HepG2 (cell line): ENCODE data around the gene INO80E. TPM values are rescaled to one million over a fixed set of nuclear protein-coding genes. Genes with fewer than 3 reads are reported as not detected.

Source experiments
- ATF5 ChIP-seq: sonication (generic); formaldehyde crosslinking; IDR thresholded peaks from 2 replicates; pipeline ENCODE4 v1.4.0; 2020; ENCODE audit warnings: mild to moderate bottlenecking, low read depth, missing genetic modification reagents
- BCL6 ChIP-seq: IDR thresholded peaks from 2 replicates; pipeline ENCODE4 v1.6.1; 2016; ENCODE audit warnings: missing genetic modification reagents, missing compliant biosample characterization
- GABPA ChIP-seq, 2 experiments: IDR thresholded peaks; 2 replicates each; pipeline ENCODE4 v1.6.1; 2011 to 2016; ENCODE audit warnings: low read depth in 2 of 2, low read length in 1 of 2, missing biosample characterization in 1 of 2, missing genetic modification characterization in 1 of 2
- HDAC6 ChIP-seq: fragments of 200-600 bp; sonication (generic); IDR thresholded peaks from 2 replicates; pipeline ENCODE4 v1.7.0; 2017; ENCODE audit warnings: mild to moderate bottlenecking, antibody characterized with exemption, low read length, low read depth
- HIVEP1 ChIP-seq: sonication (generic); formaldehyde crosslinking; IDR thresholded peaks from 2 replicates; pipeline ENCODE4 v1.4.0; 2020; ENCODE audit warnings: mild to moderate bottlenecking, missing genetic modification reagents
- HMGXB3 ChIP-seq: sonication (generic); formaldehyde crosslinking; IDR thresholded peaks from 2 replicates; pipeline ENCODE4 v1.4.0; 2020; ENCODE audit warnings: missing genetic modification reagents, borderline replicate concordance
- IRF2 ChIP-seq: IDR thresholded peaks from 2 replicates; pipeline ENCODE4 v1.6.1; 2018; ENCODE audit warnings: missing genetic modification reagents, missing compliant biosample characterization
- MED13 ChIP-seq: sonication (generic); formaldehyde crosslinking; IDR thresholded peaks from 2 replicates; pipeline ENCODE4 v1.5.0; 2020; ENCODE audit warnings: missing genetic modification reagents
- MTA1 ChIP-seq: sonication (generic); formaldehyde crosslinking; IDR thresholded peaks from 2 replicates; pipeline ENCODE4 v1.4.0; 2020; ENCODE audit warnings: missing genetic modification reagents, mild to moderate bottlenecking, borderline replicate concordance
- RFX5 ChIP-seq: IDR thresholded peaks from 2 replicates; pipeline ENCODE4 v1.6.1; 2011; ENCODE audit warnings: low read depth, low read length, improper control_type of control experiment
- SMAD1 ChIP-seq: sonication (generic); formaldehyde crosslinking; IDR thresholded peaks from 2 replicates; pipeline ENCODE4 v1.4.0; 2020; ENCODE audit warnings: missing genetic modification reagents, low read depth, mild to moderate bottlenecking, borderline replicate concordance
- THAP8 ChIP-seq: sonication (generic); formaldehyde crosslinking; IDR thresholded peaks from 2 replicates; pipeline ENCODE4 v1.5.1; 2020; ENCODE audit warnings: missing genetic modification reagents, mild to moderate bottlenecking, borderline replicate concordance
- ZFP36L2 ChIP-seq: sonication (generic); formaldehyde crosslinking; IDR thresholded peaks from 2 replicates; pipeline ENCODE4 v1.4.0; 2020; ENCODE audit warnings: missing genetic modification reagents
- ZFP82 ChIP-seq: sonication (generic); formaldehyde crosslinking; IDR thresholded peaks from 2 replicates; pipeline ENCODE4 v1.5.1; 2020; ENCODE audit warnings: mild to moderate bottlenecking, missing genetic modification reagents, borderline replicate concordance
- ZNF605 ChIP-seq: sonication (generic); formaldehyde crosslinking; IDR thresholded peaks from 2 replicates; pipeline ENCODE4 v1.8.0; 2022; ENCODE audit warnings: mild to moderate bottlenecking, missing genetic modification reagents
- ZNF660 ChIP-seq: sonication (generic); formaldehyde crosslinking; IDR thresholded peaks from 2 replicates; pipeline ENCODE4 v1.5.1; 2020; ENCODE audit warnings: mild to moderate bottlenecking, low read depth, missing genetic modification reagents, borderline replicate concordance
- ZNF773 ChIP-seq: sonication (generic); formaldehyde crosslinking; IDR thresholded peaks from 2 replicates; pipeline ENCODE4 v1.4.0; 2020; ENCODE audit warnings: missing genetic modification reagents, borderline replicate concordance
- polyA plus RNA-seq, 8 experiments: library from polyadenylated mRNA; depleted of rRNA in 3 of 8; stranded (reverse) in 7 of 8; unstranded in 1 of 8; fragments of >200 nt; fragmentation: Illumina TruSeq in 4 of 8; extraction: Trizol in 4 of 8; gene quantifications; 2 replicates each; pipeline versions ENCODE4 v1.2.1 to v1.2.3, GENCODE V29; 2011 to 2016; ENCODE audit warnings: low read depth in 4 of 8, missing spikeins in 1 of 8, mixed read lengths in 1 of 8; ENCODE audit not compliant: insufficient read depth in 1 of 8
- total RNA-seq, 5 experiments: library from RNA; depleted of rRNA; stranded (reverse); fragments of >200 nt; fragmentation: Illumina TruSeq; extraction: Trizol; gene quantifications; 2 replicates each; pipeline ENCODE4 v1.2.3, GENCODE V29; 2016; ENCODE audit warnings: low read depth in 1 of 5
- TF ChIP-seq, protein P1 (sequence below): IDR thresholded peaks from 2 replicates; pipeline ENCODE4 v1.6.1; 2016
- TF ChIP-seq, protein P2 (sequence below): sonication (generic); formaldehyde crosslinking; IDR thresholded peaks from 2 replicates; pipeline ENCODE4 v1.9.0; 2021; ENCODE audit warnings: missing genetic modification reagents, mild to moderate bottlenecking, borderline replicate concordance

Gene INO80E
- total and polyA plus RNA-seq, 2 of the 13 experiments (the other 11 are each of a cell fraction or from before 2014, with no cell fraction given), result 25.8 to 45.6 TPM

DNA sequence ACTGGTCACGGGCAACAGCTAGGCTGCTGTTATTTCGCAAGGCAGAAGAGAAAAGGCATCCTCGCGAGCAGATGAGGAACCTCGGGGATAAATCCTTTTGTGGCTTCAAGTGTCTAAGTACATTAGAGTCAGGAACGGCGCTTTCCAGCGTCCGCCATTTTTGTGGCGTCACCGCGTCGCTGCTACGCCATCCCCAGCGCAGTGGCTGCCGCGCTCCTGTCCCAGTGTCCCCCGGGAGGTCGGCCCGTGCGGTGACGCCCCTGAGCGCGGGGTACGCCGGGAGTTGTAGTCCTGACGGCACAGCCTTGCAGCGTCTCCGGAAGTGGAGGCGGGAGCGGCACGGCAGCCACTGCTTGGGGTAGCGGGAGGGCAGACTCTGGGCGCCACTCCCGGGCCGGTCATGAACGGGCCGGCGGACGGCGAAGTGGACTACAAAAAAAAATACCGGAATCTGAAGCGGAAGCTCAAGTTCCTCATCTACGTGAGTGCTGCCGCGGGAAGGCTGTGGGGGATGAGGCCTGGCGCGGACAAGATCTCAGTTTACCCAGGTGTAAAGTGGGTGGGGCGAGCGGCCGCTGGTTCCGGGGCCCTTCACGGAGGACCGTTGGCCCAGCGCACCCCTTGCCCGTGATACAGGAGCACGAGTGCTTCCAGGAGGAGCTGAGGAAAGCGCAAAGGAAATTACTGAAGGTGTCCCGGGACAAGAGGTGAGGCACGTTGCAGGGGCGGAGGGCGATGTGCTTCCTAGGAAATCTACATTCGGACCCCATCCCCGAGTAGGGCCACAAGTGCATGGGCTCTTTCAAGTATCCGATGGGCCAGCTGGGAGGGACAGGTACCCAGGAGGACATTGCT lies at the start of gene INO80E (continued):
- TF ChIP-seq HMGXB3 (CRISPR knock-in tag) (peak; percentile 83), ZNF605 (CRISPR knock-in tag) (peak; percentile 99), THAP8 (CRISPR knock-in tag) (no peak; the same call in 1 of the 2 replicates), ZNF773 (CRISPR knock-in tag) (0 out of 2 replicates have a peak, but pooled peaks have one; percentile 29), ATF5 (no peak; the same call in 1 of the 2 replicates), MED13 (CRISPR knock-in tag) (peak; percentile 38), ZFP82 (CRISPR knock-in tag) (no peak), MTA1 (CRISPR knock-in tag) (no peak), RFX5 (no peak; the same call in 1 of the 2 replicates), HDAC6 (no peak), SMAD1 (CRISPR knock-in tag) (0 out of 2 replicates have a peak, but pooled peaks have one; percentile 20), IRF2 (CRISPR knock-in tag) (peak; percentile 98), ZFP36L2 (0 out of 2 replicates have a peak, but pooled peaks have one; percentile 7), BCL6 (CRISPR knock-in tag) (peak; percentile 65), ZNF660 (CRISPR knock-in tag) (no peak), HIVEP1 (CRISPR knock-in tag) (peak; percentile 51), GABPA (IDR thresholded peaks at IDR 0.05; ENCODE audit: low read depth, low read length) (peak; percentile 76), GABPA (CRISPR knock-in tag; IDR thresholded peaks at IDR 0.05; ENCODE audit: low read depth) (peak; percentile 93)
- TF ChIP-seq, protein P1, sequence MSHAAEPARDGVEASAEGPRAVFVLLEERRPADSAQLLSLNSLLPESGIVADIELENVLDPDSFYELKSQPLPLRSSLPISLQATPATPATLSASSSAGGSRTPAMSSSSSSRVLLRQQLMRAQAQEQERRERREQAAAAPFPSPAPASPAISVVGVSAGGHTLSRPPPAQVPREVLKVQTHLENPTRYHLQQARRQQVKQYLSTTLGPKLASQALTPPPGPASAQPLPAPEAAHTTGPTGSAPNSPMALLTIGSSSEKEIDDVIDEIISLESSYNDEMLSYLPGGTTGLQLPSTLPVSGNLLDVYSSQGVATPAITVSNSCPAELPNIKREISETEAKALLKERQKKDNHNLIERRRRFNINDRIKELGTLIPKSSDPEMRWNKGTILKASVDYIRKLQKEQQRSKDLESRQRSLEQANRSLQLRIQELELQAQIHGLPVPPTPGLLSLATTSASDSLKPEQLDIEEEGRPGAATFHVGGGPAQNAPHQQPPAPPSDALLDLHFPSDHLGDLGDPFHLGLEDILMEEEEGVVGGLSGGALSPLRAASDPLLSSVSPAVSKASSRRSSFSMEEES (CRISPR knock-in tag), result peak; percentile 78; the same call in 1 of the 2 replicates
- TF ChIP-seq, protein P2, sequence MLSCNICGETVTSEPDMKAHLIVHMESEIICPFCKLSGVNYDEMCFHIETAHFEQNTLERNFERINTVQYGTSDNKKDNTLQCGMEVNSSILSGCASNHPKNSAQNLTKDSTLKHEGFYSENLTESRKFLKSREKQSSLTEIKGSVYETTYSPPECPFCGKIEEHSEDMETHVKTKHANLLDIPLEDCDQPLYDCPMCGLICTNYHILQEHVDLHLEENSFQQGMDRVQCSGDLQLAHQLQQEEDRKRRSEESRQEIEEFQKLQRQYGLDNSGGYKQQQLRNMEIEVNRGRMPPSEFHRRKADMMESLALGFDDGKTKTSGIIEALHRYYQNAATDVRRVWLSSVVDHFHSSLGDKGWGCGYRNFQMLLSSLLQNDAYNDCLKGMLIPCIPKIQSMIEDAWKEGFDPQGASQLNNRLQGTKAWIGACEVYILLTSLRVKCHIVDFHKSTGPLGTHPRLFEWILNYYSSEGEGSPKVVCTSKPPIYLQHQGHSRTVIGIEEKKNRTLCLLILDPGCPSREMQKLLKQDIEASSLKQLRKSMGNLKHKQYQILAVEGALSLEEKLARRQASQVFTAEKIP, result 0 out of 2 replicates have a peak, but pooled peaks have one; percentile 88
